GM18505 (cell line): Measurements from ENCODE around the gene TM4SF4.

ENCODE experiments used
- ATAC-seq: cut with Tn5 transposase; IDR thresholded peaks from one replicate; pipeline ENCODE4 v1.9.1; 2021; ENCODE audit not compliant: unreplicated experiment
- POLR2A ChIP-seq: IDR thresholded peaks from 4 replicates; pipeline ENCODE4 v1.6.1; 2011; ENCODE audit warnings: borderline replicate concordance; ENCODE audit not compliant: insufficient read depth, insufficient read length; ENCODE audit errors: extremely low read depth

The TM4SF4 gene

GRCh38 chr3:149519912-149520311 is 45.4 kb downstream of the TM4SF4 start:
- ATAC-seq, result no peak
- no peak for TF ChIP-seq POLR2A

GRCh38 chr3:149523512-149524299 is 49.2 kb downstream of the TM4SF4 start:
- no peak for TF ChIP-seq POLR2A
- no peak for ATAC-seq

DNA sequence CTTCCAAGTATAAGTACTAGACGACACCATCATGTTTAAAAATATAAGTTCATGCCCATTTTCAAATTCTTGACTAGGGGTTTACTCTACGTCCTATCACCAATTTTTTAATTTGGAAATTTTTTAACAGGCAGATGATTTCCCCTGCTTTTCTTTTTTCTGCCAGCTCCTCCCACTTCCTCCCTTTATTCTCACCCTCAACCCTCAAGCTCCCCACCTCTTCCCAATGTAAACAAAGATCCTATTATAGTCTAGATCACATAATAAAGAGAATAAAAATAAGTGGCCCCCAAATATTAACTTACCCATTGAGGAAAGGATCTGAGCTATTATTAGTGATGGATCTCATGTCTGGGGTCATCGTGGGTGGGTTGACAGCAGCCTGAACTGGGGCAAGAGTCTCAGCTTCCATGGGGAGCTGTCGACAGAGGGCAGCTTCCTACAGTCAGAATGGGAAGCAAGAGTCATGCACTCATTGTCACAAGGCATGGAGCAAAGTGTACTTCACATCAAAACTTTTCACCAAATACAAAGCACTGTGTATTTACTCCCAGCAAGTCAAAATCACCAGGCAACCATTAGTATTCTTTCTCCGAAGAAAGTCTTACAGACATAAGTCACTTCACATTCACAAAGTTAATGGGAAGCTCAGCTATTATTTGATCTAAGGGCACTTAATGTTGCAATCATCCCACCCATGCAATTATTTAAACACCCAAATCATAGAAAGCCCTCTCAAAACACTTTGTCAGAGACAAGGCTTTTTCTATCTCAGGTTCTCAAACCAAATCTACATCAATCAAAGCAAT is 53.2 kb downstream of the TM4SF4 start:
- TF ChIP-seq POLR2A, result no peak
- ATAC-seq, result no peak

DNA sequence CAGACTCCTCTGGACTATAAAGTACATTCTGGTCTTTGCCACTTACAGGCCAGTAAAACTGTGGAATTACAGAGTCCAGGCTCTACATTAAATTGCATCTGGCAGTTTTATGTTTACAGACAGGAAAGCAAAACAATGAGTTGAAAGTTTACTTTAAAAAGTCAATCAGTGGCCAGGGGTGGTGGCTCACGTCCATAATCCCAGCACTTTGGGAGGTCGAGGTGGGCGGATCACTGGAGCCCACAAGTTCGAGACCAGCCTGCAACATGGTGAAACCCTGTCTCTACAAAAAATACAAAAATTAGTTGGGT is 53.8 kb downstream of the TM4SF4 start:
- ATAC-seq, result no peak
- TF ChIP-seq POLR2A, result no peak

DNA sequence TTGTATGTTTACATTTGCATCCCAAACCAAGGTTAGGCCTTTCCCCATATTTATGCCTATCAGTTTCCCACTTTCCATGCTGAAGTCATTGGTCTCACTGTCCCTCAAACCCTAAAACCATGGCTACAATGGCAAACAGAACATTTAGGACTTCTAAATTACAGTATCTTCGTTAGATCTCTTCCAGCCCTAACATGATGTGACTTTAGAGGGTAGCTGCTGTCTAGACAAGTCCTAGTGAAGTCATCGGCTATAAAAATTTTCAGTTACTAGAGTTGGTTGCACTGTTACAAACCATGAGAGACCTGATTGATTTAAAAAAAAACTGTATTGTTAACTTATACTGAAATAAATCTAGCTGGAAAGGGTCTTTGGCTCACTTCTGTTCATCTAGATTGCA is 54.6 kb downstream of the TM4SF4 start:
- ATAC-seq, result no peak
- no peak for TF ChIP-seq POLR2A

- ATAC-seq, result no peak
- peak; percentile 16 for TF ChIP-seq POLR2A
Measured at GRCh38 chr3:149532489-149533180, 58.1 kb downstream of the TM4SF4 start.

- no peak for ATAC-seq
- TF ChIP-seq POLR2A, result no peak
Measured at GRCh38 chr3:149534082-149534481, 59.6 kb downstream of the TM4SF4 start.

DNA sequence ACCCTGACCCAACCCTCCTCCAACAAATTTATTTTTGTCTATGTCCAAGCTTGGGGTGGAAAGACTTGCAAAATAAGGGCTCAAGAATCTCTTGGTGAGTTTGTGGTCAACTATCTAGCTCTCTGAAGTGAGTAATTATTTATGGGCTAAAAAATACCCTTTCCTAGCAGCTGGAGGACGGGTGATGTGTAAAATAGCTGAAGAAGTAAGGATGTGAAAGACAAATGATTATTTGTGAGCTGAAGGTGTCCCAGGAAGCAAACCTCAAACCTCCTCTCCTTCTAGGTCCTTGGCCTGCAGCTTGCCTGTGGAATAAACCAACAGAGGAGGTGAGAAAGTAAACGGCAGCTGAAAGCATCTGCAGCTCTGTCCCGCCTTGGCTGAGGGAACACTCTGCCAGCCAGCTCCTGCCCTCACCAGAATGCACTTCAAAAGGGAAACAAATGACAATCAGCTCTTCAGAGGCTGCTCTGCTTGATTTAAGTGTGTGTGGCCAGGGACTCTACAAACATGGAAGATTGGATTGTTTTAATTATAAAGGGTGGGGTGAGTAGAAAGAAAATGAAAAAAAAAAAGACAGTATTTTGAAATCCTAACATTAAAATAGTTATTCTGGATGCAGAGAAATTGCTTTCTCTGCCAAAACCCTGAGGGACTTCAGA is 60.3 kb downstream of the TM4SF4 start:
- ATAC-seq, result no peak
- TF ChIP-seq POLR2A, result no peak

- no peak for TF ChIP-seq POLR2A
- no peak for ATAC-seq
Measured at GRCh38 chr3:149535333-149535685, 60.8 kb downstream of the TM4SF4 start.

DNA sequence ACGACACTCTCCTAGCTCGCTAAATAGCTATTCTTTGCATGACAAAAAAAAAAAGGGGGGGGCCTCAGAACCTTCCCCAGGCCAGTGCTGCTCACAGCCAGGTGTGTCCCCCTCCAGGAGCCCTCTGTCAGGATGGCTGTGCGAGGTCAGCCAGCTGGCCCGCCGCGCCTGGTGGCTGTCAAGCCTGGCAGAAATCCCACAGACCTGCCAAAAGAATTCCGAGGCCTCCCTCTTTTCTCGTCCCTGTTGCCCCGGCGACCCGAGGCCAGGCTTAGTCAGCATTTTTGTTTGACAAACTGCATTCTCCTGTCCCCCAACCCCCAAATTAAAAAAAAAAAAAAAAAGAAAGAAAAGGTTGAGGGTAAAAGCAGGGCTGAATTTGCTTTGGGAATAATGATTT is 61.9 kb downstream of the TM4SF4 start:
- TF ChIP-seq POLR2A, result no peak
- ATAC-seq, result no peak

- TF ChIP-seq POLR2A, result no peak
Measured at GRCh38 chr3:149538371-149538770, 63.9 kb downstream of the TM4SF4 start.

GRCh38 chr3:149541091-149541491 is 66.6 kb downstream of the TM4SF4 start:
- no peak for ATAC-seq

More at GRCh38 chr3:149538371-149538770, 63.9 kb downstream of the TM4SF4 start:
- ATAC-seq, result no peak

More at GRCh38 chr3:149541091-149541491, 66.6 kb downstream of the TM4SF4 start:
- no peak for TF ChIP-seq POLR2A
